HFFc6 (cell line): ENCODE data around the gene CDC45. TPM values are rescaled to one million over a fixed set of nuclear protein-coding genes. Genes with fewer than 3 reads are reported as not detected.
A peak's percentile ranks its signal among the peaks of the same experiment; 100 is the strongest.

Source experiments
- DNase-seq: peaks from one replicate; pipeline ENCODE4 v3.0.0-alpha.2; 2018
- H3K27ac Mint-ChIP-seq: 2 replicates; pipeline ENCODE4 v1.8.0; 2020; ENCODE audit warnings: mild to moderate bottlenecking, mixed read lengths
- H3K27me3 Mint-ChIP-seq: 2 replicates; pipeline ENCODE4 v1.8.0; 2021; ENCODE audit warnings: mild to moderate bottlenecking, moderate library complexity, mixed read lengths; ENCODE audit not compliant: insufficient read depth
- H3K36me3 Mint-ChIP-seq: 2 replicates; pipeline ENCODE4 v1.8.0; 2021; ENCODE audit warnings: low read depth, mixed read lengths
- H3K4me1 Mint-ChIP-seq: 2 replicates; pipeline ENCODE4 v1.8.0; 2020; ENCODE audit warnings: low read depth, mixed read lengths
- H3K4me3 Mint-ChIP-seq: 2 replicates; pipeline ENCODE4 v1.8.0; 2020; ENCODE audit warnings: mild to moderate bottlenecking, moderate library complexity, mixed read lengths
- H3K9me3 Mint-ChIP-seq: 2 replicates; pipeline ENCODE4 v1.8.0; 2020; ENCODE audit warnings: mild to moderate bottlenecking, mixed read lengths
- total RNA-seq, 6 experiments: library from RNA; stranded (reverse); fragmentation: NEBNext Ultra II Directional; extraction: Animal tissue kit (Norgen Biotek cat#: 25700); gene quantifications; 2 replicates in 1 of 6; 3 replicates in 5 of 6; pipeline ENCODE4 v1.2.3, GENCODE V29; 2021
- TF ChIP-seq, protein P1 (sequence below): fragments of 200-600 bp; sonication (generic); IDR thresholded peaks from 2 replicates; pipeline ENCODE4 v1.5.0; 2021; ENCODE audit warnings: antibody characterized with exemption, mild to moderate bottlenecking

The CDC45 gene
- total RNA-seq, 6 experiments from 2014 or later, result 8.8 to 17.4 (median 16.2) TPM

DNA sequence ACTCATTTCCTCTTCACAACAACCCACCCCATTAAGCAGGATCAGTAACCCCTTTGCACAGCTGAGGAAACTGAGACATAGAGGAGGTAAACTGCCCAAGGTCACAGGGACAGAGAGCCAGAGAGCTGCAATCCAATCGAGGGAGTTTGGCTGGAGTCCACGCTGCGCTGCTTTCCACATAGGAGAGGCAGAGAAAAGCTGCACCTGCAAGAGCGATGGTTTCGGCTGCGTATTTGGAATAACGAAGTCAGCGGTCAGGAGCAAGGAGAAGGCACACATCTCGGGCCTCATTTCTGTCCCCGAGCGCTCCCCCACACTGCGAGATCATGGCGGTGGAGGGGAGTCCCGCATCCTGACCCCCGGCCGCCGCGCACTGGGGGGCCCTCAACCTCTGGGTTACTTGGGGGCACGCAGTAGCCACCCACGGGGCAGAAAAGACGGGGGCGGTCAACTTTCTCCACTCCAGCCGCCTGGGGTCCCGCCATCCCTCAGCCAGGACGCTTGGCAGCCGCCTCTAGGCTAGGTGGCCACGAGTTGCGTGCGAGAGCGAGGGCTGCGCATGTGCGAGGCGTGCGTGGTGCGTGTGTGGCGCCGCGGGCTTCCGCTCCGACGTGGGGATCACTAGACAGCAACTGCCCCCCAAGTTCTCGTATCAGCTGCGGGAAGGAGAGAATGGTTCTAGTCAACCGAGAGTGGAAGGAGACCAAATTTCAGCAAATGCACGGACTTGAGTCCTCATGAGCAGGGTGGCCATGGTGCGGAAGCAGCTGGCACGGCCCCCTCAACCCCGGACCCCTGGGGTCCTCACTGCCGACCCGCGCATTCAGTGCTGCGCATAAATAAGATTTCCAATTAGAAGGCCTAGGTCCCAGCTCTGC lies 86.8 kb downstream of the CDC45 start:
- Mint-ChIP-seq H3K4me1 (peaks cover 35% of the 10 kb centered on the region), H3K27me3 (peaks cover 18% of the 10 kb centered on the region), H3K27ac (peak overlapping the region; percentile 35; the same call in 1 of the 2 replicates), H3K36me3 (no peaks in the 10 kb centered on the region), H3K4me3 (no peak overlapping the region), H3K9me3 (peaks cover 4% of the 10 kb centered on the region)
- no peak for DNase-seq
- TF ChIP-seq, protein P1, sequence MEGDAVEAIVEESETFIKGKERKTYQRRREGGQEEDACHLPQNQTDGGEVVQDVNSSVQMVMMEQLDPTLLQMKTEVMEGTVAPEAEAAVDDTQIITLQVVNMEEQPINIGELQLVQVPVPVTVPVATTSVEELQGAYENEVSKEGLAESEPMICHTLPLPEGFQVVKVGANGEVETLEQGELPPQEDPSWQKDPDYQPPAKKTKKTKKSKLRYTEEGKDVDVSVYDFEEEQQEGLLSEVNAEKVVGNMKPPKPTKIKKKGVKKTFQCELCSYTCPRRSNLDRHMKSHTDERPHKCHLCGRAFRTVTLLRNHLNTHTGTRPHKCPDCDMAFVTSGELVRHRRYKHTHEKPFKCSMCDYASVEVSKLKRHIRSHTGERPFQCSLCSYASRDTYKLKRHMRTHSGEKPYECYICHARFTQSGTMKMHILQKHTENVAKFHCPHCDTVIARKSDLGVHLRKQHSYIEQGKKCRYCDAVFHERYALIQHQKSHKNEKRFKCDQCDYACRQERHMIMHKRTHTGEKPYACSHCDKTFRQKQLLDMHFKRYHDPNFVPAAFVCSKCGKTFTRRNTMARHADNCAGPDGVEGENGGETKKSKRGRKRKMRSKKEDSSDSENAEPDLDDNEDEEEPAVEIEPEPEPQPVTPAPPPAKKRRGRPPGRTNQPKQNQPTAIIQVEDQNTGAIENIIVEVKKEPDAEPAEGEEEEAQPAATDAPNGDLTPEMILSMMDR, result no peak

DNA sequence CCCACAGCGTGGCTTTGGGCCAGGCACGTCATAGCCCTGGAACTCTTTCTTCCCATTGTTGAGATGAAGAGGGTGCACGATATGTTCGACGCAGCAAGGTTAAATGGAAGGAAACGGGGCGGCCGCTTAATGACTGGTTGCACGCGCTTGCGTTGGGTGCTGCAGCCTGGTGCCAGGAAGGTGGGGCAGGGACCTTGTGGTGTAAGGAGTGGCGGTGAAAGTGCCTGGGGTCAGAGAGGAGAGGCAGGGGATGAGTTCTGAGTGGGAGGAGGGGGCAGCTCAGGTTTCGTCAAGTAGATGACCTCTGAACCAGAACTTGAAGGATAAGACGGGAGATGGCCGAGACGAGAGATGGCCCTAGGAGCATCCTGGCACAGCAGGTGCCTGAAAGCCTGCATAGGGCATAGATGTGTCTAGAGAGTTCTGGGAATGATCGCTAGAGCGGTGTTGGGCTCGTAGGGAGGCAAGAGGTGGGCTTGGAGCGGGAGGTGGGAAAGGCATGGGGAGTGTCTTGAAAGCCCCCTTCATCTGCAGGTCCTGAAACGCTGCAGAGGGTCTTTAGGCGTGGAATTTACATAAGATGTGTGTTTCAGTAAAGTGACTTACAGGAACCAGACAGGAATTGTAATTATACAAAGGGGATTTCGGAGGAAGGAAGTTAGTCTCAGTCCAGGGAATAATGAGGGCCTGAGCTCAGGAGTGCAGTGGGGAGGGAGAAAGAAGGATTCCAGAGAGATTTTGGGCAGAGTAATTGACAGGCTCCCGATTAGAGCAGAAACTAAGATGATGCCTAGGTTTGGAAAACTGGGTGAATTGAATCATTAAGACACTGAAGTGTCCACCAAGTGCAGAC lies 87.7 kb downstream of the CDC45 start:
- Mint-ChIP-seq H3K9me3 (peaks cover 4% of the 10 kb centered on the region), H3K4me1 (peaks cover 40% of the 10 kb centered on the region), H3K4me3 (no peak overlapping the region), H3K27me3 (peaks cover 18% of the 10 kb centered on the region), H3K36me3 (no peaks in the 10 kb centered on the region), H3K27ac (no peak overlapping the region)
- TF ChIP-seq, protein P1, result no peak
- DNase-seq, result no peak

DNA sequence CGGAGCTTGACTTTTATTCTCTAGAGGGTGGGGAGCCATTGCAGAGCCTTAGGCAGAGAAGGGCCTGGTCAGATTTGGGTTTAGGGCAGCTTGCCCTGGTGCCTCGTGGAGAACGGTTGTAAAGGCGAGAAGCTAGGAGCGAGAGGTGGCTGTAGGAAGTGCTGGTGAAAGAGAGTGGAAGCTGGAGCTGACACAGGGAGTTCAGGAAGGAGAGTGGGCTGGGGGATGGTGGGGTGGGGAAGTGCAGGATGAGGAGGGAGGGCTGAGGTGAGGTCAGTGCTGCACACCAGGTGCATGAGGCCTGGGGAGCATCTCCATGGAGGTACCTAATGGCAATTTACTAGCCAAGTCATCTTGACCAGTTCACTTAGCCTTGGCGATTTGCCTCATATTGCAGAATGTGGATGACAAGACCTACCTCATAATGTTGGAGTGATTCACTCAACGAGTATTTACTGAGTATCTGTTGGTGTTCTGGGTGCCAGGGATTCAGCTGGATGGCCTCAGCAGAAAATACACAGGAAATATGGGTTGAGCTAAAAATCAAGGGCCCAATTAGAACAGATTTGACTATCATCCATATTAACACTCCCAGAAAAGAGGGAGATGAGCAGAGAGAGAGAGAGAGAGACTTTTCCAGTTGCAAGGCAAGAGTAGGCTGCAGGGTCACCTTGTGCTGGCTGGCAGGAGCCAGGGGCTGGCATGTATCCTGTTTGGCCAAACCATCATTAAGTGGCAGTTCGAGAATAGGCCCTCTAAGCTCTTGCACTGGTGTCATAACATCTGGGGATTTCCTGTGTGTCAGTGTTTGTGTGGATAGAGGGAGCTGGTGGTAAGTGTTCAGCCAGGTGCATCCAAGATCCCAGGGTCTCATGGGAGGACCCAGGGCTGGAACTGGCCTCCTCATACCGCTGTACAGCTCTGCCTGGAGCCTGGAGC lies 88.9 kb downstream of the CDC45 start:
- Mint-ChIP-seq H3K4me3 (peak overlapping the region; percentile 8; the same call in 1 of the 2 replicates), H3K9me3 (peaks cover 4% of the 10 kb centered on the region), H3K27ac (peak overlapping the region; percentile 61), H3K27me3 (peaks cover 15% of the 10 kb centered on the region), H3K36me3 (no peaks in the 10 kb centered on the region), H3K4me1 (peaks cover 40% of the 10 kb centered on the region)
- DNase-seq, result peak; percentile 90
- TF ChIP-seq, protein P1, result no peak

DNA sequence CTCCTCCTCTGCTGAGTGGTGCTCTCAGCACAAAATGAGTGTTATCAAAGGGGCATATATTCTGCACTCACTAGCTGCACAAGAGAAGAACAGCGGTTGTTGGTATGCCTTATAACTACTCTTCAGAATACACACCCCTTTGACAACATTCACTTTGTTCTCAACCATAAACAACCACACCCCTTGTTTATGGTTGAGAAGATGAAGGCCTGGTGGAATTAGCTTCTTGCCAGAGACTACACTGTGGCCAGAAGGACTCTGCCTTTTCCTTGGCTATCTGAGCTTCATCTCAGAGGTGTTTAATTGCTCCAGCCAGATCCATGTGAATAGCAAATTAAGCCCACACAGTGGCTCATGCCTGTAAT lies 89.5 kb downstream of the CDC45 start:
- peak overlapping the region; percentile 61 for H3K27ac Mint-ChIP-seq
- TF ChIP-seq, protein P1, result no peak
- peaks cover 15% of the 10 kb centered on the region for H3K27me3 Mint-ChIP-seq
- DNase-seq, result no peak
- peaks cover 40% of the 10 kb centered on the region for H3K4me1 Mint-ChIP-seq
- no peak overlapping the region for H3K4me3 Mint-ChIP-seq
- peaks cover 4% of the 10 kb centered on the region for H3K9me3 Mint-ChIP-seq
- no peaks in the 10 kb centered on the region for H3K36me3 Mint-ChIP-seq

DNA sequence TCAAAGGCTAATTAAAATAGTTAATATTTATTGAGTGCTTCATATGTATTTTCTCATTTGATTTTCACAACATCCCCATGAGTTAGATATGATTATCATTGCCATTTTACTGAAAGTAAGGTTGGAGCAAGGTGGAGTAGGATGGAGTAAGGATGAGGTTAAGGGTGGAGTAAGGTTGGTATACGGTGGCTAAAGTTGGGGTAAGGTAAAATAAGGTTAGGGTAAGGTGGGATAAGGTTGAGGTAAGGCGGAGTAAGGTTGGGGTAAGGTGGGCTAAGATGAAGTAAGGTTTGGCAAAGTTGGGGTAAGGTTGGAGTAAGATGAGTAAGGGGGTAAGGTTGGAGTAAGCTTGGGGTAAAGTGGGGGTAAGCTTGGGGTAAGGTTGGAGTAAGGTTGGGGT lies 90.3 kb downstream of the CDC45 start:
- Mint-ChIP-seq H3K4me1 (peaks cover 40% of the 10 kb centered on the region), H3K9me3 (no peaks in the 10 kb centered on the region; the same call in 1 of the 2 replicates), H3K27me3 (peaks cover 18% of the 10 kb centered on the region), H3K27ac (no peak overlapping the region), H3K4me3 (no peak overlapping the region), H3K36me3 (no peaks in the 10 kb centered on the region)
- no peak for DNase-seq
- TF ChIP-seq, protein P1, result no peak
